NOMO-1 treated with dmso at 0.1 percent for 144 hours (cell line): ENCODE data around the gene XCL2.
A peak's percentile ranks its signal among the peaks of the same experiment; 100 is the strongest.

ENCODE experiments used
- DNase-seq: peaks from one replicate; lab custom pipeline; 2025; ENCODE audit not compliant: unreplicated experiment; lab: John Stamatoyannopoulos, UW

XCL2 gene

DNA sequence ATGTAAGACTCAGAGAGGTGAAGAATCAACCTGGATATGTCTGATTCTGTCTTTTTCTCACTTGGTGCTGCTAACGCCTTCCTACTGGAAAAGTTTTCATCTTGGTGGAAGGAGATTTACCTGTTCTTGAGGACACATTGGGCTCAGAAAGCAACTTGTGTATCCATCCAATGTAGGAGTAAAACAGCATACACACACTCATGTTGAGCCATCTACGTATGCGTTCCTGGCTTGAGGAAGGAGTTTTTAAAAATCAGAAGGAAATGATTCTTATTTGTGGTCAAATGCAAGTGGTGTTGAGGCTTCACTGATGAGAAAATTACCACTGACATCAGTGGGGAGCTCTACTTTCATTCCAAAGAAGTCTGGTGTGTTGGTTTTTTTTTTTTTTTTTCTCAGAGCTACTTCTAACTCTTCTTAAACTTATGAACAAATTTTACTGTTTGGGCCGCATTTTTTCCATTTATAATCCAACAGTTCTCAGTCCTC lies 25.6 kb downstream of the XCL2 start:
- peak; percentile 23 for DNase-seq

DNA sequence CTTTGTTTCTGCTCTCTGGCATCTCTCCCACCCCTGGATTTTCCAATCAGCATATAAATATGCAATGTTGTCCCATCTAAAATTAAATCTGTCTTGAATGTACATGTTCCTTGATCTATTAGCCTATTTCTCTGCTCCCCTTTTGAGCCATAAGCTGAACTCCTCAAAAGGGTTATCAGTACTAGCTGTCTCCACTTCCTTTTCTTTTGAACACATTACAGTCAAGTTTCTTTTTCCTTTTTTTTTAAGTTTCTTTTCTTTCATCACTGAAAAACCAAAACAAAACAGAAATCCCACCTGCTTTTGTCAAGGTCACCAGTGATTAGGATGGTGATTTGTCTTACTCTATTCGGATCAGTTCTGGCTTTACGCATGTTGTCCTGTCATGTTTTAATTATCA lies 29.3 kb downstream of the XCL2 start:
- no peak for DNase-seq

DNA sequence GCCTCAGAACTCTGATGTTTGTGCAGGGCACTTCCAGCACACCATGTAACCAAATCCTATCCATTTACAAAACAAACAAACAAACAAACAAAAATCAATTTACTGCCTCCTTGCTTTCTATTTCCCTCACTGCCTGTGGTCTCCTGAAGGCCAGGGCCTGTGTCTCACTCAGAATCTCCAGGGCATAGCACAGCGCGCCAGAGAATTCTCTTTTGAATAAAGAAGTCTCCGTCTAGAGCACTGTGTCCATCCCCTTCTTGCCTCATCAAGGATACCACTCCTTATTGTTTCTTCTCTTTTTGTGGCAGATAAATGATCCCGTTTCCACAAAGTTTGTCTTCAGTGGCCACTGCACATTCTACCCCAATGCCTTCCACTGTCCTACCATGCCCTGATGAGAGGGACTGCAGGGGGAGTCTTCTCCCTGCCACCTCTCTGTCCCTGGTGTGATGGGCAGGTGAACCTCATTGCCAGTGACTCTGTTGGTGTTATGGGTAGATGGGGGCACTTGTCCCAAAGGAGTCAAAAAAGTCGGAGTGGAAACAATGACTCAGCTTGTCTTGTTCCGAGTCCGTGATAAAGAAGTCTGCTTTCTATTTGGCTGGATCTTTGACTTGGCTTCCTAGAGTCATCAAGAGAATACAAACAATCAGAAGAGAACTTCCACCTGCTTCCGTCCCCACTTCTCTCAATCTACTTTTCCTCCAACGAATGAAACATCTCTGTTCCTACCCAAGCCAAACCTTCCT lies 30.0 kb downstream of the XCL2 start:
- no peak for DNase-seq

DNA sequence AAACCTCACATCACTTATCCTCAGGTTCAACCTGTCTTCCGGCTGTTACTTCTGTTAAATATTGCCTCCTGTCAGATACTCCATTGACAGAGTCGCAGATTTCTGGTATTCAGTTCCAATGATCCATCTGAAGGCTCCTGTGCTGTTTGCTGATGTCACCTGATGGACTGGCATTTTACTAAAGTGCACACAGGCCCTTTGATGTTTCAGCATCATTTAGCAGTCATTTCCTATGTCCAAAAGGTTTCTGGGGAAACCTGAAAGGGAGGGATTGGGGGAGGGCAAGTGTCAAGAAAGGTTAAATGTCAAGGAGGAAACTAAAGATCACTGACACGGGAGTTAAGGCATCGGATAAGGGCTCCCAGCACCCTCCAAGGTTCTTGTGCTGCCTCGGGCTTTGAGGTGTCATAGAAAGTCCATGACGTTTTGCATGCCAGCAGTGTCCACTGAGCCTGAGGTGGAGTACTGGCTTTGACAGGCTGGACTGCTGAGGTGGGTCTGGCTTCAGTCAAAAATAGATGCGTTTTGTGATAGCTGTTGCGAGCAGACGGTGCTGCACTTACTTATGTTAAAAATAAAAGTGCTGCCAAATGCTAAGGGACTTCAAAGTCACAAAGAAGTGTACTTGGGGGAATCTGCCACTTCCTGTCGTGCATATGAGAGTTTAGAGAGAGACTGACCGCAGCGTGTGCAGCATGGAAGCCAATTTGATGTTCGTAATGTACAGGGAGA lies 30.8 kb downstream of the XCL2 start:
- DNase-seq, result no peak

DNA sequence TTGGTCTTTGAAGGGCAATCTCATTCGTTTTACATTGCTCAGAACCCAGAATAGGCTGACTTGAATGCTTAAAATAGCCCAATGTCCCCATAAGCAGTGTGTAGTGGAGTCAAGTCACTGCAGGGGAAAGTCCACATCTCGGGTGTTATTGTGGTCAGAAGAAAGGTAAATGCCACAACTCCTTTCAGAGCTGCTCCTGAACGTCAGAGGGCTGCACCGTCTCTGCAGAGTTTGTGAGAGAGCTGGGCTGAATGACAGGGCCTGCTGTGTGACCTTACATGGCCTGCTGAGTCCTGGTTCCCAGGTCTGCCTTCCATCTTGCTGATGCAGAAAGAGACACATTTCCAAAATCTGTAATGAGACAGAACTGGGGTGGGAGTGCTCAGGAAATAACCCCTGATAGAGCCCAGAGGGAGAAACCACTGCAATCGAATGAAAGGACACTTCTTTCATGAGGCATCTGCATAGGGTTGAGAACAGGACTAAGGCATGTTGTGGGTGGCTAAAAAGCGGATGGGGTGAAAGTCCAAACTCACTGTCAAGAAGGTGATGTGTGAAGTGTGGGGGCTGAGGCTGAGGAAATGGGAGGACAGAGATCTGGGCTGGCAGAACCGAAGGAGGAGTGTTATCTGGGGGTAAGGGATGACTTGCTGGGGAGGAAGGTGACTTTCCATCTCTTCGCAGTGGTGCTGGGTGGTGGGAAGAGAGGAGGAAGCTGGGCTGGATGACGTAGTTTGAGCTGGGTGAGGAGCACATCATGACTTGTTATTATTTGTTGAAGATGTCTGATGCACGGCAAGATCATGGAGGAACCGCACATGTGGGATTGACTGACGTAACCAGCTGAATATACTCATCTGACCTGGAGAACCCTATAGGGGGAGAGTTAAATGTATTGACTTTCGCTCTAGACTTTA lies 33.7 kb downstream of the XCL2 start:
- no peak for DNase-seq

DNA sequence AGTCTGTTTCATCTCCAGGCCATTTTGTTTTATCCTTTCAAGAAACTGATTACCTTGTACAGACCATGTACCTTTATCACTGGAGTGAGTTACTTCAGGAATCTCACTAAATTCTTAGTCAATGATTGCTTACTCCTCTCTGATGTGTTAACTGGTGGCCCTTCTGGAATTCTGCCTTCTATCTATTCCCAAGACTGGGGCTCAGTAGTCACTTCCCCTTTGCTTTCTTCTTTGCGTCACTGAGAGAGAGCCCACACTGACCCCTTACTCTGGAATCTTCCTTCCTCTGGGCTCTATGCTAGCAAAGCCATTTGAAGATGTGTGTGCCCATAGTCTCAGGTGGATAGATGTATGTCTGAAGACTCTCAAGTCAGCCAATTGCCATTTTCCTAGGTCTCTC lies 34.6 kb downstream of the XCL2 start:
- DNase-seq, result no peak

DNA sequence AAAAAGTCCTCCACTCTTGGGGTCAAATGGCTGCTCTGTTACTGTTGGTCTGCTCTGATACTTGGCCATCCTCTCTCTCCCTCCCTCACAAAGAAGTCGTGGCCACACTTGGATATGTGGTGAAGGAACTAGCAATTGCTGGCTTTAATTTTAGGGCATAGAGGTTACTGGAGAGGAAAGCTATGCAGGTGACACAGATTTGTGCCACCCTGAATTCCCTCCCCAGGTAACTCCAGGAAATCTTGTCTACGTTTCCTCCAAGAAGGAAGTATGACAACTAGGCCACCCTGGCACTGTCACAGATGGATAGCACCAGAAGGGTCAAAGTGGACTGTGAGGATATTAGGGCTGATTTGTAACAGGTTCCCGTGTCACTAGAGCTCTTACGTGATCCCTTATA lies 36.0 kb downstream of the XCL2 start:
- DNase-seq, result no peak

DNA sequence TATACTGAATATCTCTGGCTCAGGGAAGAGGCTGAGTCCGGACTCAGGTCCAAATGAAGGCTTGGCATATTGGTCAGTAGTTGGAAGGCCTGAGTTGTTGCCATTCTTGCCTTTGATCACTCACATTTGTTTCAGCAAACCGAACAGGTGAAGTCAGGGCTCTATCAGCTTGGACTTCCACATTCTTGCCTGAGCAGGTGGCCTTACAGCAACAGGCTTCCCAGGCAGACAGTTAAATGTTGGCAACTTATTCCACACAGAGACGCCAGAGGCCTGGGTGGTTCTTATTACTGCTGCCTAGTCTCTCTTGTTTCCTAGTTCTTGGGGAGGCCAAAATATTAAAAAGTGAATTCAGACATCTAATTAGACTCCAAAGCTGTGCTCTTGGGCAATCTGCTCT lies 36.6 kb downstream of the XCL2 start:
- no peak for DNase-seq

DNA sequence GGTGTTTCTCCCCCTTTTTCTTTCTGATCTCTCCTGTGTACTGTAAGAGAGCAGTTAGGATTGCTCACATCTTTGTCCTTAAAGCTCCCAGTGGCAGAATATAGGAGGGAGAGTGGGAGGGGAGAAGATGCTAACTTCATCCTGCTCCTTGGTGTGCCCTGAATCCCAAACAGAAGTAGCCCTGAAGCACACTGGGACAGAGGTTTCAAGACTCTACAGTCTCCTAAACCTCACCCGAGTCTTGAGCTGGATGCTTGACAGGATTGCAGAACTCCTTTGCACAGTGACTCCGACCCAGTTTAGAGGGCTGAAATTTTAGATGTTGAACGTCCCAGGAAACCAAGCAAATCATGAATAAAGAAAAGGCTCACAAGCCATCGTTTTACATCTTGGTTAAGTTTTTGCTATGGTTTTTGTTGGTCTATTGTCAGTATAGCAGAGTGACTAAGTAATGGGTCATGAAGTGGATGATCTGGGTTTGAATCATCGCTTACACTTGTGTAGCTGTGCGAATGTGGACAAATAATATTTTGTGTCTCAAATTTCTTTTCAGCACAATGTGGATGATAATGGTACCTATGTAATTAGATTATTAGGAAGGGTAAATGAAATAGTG lies 37.5 kb downstream of the XCL2 start:
- DNase-seq, result no peak

DNA sequence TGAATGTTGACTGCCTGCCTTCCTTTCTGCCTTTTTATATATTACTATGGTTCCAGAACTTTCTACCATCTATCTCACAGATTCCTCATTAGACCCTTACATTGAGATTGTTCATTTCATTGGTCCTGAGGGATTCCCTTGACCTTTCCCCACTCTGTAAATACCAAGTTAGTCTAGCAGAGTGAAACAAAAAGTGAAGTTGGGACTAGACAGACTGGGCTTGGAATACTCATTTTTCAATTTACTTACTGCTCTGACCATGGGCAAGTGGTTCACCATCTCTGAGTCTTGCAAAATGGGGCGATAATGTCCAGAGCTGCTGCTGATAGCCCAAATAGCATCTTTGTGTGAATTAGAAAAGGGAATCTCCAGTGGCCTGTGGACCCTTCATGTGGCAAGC lies 38.8 kb downstream of the XCL2 start:
- DNase-seq, result no peak

DNA sequence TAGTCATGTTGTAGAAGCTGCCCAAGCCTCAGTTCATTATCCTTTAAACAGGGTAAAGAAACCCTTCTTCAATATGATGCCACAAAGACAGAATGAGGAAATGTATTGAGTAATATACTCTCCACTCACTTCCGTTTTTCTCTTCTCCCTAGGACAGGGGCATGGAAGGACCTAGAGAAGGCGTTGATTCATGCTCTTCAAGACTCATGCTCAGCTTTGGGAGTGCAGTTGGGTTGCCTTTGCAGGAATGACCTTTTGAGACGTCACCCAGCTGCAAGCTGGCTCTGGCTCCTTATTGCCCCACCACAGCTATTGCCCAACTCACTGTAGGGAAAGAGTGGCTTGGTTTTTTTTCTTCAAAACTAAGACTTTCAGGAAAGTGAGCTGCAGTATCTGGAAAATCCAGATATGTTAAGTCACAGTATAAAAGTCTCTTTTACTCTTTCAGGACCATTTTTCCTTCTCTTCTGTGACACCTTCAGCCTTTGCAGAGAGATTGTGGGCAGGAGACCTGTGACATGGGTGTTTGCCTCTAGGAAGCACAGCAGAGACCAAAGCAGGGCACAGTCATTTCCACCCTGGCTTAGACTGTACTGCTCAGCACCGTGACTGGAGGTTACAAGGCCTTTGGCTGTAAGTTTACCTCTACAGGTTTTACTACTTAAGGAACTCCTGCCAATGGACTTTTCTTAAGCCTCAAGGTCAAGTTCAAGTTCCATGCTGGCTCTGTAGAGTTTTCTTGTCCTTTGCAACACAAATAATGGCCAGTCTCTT lies 39.5 kb downstream of the XCL2 start:
- peak; percentile 96 for DNase-seq

DNA sequence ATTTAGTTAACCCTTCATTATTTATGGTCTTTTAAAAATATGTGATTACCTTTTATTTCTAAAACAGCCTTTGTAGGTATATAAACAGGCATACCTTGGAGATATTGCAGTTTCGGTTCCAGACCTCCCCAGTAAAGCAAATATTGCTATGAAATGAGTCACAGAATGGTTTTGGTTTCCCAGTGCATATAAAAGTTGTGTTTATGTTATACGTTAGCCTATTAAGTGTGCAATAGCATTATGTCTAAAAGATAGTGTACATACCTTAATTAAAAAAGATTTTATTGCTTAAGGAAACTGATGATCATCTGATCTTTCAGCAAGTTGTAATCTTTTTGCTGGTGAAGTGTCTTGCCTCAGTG lies 44.1 kb downstream of the XCL2 start:
- no peak for DNase-seq

DNA sequence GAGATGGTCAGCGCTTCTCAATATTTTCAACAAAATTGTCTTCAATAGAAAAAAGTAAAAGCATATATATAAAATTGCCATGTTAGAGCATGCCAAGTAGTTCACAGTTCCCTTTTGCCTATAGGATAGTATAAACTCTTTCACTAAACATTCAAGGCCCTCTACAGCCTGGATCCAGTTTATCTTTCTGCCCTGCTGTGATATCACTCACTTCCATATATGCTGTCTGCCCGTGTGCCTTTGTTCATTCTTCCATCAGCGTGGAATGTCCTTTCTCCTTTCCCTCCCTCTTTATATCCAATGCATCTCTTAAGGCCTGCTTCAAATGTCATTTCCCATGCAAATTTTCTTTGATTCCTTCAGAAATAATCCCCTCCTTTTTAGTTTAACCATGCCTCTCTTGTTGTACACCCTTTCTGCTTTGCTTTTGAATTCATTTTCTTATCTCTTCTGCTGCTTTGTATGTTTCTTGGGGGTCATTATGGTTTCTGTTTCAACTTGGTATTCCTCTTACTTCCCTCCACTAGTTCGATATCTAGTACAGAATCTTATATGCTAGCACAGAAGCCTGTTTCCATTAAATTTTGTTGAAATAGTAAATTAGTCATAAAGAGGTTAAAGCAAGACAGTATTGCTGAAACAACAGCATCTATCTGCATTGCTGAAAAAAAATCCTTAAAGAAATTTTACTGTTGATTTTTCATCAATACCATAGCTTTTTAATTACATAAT lies 44.7 kb downstream of the XCL2 start:
- DNase-seq, result no peak

DNA sequence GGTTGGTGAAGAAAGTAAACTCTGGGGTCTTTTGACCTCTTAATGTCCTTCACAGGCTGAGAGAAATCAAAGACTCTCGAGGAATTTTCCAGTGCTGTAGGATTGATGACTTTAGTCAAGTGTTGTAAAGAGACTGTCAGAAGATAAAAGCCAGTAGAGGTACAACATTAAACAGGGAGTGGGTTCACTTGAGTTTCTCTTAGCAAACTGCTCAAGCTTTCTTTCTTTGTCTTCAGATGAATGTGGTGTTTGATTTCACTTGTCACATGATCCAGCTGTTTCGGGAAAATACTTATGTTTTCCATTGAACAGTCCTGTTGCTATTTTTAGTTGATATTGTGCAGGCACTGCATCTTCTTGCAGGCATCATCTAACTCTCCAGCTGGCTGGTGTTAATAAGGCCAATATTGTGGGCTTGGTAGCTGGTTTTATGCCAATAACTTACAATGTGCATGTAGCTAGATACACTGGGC lies 45.6 kb downstream of the XCL2 start:
- no peak for DNase-seq

DNA sequence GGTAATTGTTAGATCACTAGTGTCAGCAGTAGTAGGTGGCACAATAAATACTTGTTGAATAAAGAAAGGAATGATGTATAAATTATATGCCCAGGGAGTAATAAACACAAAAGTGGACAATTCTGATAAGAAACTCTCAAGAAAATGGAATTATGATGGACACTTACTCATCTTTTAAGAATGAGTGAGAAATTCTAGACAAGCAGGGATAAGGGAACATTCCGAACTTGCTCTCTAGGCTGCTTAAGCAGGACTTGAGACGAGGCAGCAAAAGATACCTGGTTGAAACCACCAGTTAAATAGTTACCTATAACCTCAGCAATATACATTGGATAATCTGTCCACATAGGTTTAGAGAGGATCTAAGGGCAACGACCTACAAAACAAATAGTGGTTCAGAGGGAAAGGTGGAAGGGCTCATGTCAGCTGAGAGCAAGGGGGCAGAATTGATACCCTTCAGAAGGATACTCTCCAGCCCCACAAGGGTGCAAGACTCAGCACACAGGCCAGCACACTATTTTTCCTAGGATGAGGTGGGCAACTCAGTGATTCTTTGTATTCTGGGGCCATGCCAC lies 46.3 kb downstream of the XCL2 start:
- DNase-seq, result no peak

DNA sequence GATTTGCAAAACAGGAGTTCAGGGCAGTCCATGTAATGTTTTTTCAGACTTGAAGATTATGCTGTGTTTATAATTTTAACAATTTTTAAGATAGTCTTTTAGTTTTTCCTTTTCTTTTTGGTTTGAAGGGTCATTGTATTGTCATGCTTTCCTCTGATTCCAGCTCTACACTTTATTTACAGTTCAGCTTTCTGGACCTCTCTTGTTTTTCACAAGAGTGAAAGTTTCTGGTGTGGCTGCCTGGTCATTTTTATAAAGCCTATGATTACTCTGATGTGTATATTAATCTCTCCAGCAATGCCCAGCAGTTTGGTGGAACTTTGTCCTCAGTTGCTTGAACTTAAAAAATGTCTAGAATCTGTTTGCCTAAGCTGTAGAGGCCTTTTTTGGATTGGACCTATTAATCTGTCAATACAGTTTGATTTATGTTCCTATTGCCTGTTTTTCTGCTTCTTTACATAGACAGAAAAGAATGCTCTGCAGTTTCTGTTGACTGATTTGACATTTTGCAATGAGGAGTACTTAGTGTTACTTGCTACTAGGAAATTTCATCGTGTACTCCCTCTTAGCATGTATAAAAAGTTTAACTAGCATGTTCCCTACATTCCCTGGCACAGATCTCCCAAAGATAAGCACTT lies 52.2 kb downstream of the XCL2 start:
- no peak for DNase-seq
